Iris pigment epithelial cell (primary cell): ENCODE measurements around the gene KRI1.
A peak's percentile ranks its signal among the peaks of the same experiment; 100 is the strongest.
"Not testable (repeated sequence)": the region's sequence is repeated elsewhere in the genome, so short reads cannot be mapped to it uniquely, and the experiment has no call there.

Experiments used
- DNase-seq: peaks from one replicate; pipeline ENCODE4 v3.0.0-alpha.2; 2011; ENCODE audit warnings: low read depth

KRI1 gene

DNA sequence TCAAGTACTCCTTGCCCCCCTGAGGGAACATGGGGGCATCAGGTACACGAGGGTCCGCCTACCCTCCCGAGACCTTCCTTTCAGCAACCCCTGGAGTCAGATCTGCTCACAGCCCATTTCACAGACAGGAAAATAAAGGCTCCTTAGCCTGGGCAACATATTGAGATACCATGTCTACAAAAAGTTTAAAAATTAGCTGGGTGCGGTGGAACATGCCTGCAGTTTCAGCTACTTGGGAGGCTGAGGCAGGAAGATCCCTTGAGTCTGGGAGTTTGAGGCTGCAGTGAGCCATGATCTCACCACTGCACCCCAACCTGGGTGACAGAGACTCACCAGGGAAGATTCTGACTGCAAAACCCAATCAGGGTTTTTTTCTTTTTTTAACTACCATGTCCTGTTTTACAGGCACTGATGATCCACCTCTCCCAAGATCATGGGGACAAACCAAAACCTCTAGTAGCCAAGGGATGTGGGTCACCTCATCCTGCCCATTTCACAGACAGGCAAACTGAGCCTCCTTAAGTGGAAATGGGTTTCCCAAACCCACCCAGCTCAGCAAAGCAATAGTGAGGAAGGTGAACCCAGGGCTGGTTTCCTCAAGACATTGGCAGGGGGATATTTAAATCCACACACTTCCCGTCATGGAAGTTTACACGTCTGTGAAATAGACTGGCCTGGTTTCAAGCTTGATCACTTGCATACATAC is 9.4 kb upstream of the KRI1 start:
- no peak for DNase-seq

DNA sequence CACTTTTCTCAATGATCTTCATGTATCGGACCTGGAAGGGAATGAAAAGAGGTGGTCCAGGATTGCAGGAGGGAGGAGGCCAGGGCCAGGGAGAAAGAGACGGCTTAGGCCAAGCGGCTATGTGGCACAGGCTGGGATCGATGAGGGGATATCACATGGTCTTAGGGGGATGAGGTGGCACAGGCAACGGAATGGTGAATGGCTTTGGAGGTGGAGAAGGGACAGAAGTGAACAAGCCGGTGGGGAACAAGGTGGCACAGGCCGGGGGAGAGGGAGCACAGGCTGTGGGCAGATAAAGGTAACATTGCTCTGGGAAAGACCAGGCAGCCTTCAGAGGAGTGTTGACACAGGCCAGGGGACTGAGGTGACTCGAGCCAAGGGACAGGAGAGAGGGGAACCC is 8.7 kb upstream of the KRI1 start:
- DNase-seq, result no peak

DNA sequence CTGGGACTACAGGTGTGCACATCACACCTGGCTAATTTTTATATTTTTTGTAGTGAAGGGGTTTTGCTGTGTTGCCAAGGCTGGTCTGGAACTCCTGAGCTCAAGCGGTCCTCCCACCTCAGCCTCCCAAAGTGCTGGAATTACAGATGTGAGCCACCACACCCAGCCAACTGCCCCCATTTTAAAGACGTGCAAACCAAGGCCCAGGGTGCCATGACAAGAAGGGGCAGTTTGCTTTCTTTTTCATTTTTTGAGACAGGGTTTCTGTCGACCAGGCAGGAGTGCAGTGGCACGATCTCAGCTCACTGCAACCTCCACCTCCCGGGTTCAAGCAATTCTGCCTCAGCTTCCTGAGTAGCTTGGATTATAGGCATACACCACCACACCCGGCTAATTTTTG is 8.0 kb upstream of the KRI1 start:
- not testable (repeated sequence) for DNase-seq

DNA sequence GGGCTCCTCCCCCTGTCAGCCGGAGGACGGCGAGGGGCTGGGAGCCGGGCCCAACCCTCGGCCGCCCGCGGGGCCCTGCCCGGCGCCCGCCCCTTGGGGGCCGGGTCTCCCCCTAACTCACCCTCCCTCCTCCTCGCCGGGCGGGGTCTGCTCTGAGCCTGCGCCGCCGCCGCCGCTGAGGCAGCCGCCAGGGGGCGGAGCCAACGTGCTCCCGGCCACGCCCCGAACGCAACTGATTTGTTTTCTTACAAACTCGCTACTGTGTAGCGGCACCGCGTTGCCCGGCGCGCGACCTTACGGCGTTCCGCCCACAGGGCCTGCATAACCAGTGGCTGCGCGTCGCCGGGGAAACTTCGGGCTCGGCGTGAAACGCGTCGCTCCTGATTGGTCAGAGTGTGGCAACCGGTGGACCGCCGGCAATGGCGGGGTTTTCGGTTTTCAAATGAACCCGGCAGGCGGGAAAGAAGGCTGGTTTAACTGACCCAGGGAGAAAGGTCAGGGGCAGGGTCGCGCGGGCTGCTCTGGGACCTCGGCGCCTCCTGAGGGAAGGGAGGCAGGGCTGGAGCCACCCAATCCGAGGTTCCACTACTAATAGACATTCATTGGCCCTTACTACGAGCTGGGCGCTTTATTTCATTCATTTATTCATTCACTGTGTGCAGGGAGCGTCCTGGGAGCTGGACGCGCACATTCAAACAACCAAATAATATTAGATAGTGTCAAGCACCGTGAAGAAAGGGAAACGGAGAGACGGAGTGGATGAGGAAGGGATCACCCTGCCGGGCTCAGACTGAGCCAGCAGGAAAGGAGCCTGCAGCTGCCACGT is 3.2 kb upstream of the KRI1 start, which contains the start of gene CDKN2D:
CDKN2D (minus strand) TSS at position 154 of the 826 bp plus-strand sequence. CDS start 326 bp downstream, outside the sequence.
- peak; percentile 100 for DNase-seq

DNA sequence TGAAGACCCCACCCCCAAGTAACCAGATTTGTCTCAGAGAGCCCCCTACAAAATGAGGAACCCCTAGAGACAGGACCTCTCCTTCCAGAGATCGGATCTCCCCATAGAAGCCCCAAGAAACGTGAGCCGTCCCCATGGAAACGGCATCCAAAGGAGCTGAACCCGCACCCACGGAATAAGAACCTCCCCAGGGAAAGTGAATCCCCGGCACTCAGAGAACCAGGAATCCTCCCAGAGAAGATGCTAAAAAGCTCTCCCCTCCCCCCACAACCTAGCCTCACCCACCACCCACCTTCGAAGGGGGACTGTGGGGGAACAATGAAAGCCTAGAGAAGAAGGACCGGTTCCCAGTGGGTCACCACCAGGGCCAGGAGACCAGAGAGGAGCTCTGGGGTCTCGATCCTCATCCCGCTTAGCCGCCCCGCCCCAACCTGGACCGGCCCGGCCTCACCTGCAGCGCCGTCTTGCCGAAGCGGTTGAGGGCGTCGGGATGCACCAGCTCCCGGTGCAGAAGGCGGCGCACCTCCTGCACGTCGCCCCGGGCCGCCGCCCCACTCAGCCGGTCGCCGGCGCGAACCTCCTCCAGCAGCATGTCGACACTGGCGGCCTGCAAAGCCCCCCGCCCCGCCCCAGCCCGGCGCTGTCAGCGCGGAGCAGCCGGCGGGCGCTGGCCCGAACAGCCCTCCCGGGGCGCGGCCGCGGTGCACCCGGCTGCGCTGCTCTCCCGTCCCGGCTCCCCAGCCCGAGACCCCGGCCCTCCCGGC is 2.4 kb upstream of the KRI1 start:
- peak; percentile 42 for DNase-seq

DNA sequence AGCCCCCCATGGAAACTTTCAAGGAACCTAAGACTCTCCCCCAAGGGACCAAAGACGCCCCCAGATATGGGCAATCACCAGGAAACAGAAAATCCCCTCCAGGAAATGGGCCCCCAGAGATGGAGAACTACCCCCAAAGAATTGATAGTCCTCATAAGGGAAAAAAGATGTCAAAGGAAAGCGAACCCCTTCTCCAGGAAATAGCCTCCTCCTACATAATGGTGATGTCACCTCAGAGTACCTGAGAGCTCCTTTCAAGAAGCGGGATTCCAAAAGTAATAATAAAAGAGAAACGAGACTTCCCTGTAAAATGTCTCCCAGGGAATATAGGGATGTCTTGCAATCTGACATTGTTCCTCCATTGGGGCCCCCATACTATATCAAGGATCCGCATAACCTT is 1.8 kb upstream of the KRI1 start:
- DNase-seq, result no peak

- DNase-seq, result no peak
Measured at GRCh38 chr19:10566658-10567410, 1.0 kb upstream of the KRI1 start.

- DNase-seq, result no peak
Measured at GRCh38 chr19:10566408-10566657, 523 bp upstream of the KRI1 start.

- DNase-seq, result peak; percentile 46
Measured at GRCh38 chr19:10565028-10565566, 713 bp downstream of the KRI1 start.

GRCh38 chr19:10562609-10563008 is 3.2 kb downstream of the KRI1 start:
- no peak for DNase-seq

DNA sequence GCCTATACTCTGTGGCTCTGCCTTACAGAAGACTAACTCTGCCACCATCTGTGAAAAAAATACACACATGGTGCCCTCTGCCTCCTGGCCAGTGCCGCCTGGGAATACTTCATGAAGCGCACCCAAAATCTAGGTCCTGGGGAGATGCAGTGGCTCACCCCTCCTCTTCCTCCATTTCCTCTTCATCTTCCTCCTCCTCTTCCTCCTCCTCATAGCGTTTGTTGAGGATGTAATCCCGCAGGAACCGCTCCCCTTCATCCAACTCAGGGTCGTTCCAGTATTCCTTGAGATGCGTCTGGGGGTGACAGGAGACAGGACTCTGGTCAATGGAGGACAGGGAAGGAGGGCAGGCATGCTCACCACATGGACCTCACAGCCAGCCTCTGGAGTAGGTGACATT is 5.7 kb downstream of the KRI1 start:
- no peak for DNase-seq

DNA sequence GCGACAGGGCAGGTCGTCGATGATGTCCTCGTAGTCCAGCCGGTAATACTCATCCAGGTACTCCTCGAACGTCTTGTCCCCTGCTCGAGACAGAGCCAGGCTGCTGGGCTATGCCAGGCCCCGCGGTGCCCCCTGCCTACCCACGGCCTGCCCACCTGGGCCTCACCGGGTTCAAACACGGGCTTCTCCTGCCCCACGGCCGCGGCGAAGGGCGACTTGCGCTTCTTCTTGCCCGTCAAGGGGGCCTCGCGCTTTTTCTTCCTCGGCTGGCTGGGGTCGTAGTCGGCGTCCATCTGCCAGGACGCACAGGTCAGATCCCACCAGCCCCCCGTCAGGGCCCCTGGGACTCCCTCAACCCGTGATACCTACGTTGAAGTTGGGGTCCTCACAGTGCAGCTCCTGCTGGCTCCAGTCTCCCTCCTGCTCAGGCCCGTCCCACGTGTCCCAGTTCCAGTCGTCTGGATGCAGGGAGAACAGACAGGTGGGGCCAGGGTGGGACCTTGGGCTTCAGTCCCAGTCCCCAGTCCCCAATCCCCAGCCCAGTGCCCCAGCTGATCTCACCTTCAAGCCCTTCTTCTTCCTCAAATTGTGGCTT is 8.1 kb downstream of the KRI1 start:
- DNase-seq, result no peak

GRCh38 chr19:10555610-10555973 is 10.2 kb downstream of the KRI1 start:
- DNase-seq, result no peak

DNA sequence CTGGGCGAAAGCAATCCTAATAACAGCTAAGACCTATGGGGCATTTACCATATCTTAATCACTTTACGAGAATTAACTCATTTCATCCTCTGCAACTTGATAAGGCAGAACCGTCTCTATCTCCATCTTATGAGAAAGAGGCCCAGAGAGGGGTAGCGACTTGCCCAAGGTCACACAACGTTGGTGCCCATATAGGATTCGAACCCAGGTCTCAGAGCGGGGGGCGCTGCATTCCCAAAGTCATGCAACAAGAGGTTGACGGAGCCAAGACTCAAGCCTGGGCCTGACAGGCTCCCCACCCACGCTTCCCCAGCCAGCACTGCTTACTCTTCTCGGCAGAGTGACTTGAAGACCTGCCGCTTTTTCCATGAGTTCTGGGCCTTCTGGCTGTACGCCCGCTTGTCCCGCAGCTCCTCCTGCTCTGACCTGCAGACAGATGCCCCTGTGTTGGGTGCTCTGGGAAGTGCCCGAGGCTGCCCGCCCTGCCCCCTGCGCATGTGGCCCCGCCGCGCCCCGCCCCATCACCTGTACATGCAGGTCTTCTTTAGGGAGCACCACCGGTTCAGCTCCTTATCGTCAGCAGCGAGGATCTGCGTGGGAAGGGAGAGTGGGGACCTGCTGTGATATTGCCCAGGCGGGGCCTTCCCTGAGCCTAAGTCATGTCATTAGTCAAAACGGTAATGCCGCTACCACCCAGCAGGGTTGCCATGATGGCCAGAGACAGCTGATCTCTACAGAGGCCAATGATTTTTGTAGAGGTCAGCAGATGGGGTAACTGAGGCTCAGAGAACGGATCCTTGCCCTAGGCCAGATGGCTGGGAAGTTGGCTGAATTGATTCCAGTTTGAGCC is 10.8 kb downstream of the KRI1 start:
- DNase-seq, result no peak

DNA sequence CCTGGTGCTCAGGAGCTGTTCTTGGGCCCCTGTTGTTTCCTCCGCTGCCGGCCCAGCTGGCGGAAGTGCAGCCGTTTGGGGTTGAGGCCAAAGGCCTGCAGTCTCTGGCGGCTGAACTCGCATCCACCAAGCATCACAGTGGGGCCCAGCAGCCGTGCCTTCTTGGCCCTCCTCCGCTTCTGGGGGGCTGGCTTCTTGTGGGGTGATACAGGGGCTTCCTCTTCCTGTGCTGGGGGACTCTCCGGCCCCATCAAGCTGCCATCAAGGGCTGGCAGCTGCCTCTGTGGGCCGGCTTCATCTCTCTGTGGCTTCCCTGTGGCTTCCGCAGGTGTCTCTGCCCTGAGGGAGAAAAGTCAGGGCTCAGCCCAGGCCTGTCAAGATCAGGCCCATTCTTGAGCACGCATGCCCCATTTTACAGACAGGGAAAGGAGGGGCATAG is 11.8 kb downstream of the KRI1 start:
- no peak for DNase-seq

DNA sequence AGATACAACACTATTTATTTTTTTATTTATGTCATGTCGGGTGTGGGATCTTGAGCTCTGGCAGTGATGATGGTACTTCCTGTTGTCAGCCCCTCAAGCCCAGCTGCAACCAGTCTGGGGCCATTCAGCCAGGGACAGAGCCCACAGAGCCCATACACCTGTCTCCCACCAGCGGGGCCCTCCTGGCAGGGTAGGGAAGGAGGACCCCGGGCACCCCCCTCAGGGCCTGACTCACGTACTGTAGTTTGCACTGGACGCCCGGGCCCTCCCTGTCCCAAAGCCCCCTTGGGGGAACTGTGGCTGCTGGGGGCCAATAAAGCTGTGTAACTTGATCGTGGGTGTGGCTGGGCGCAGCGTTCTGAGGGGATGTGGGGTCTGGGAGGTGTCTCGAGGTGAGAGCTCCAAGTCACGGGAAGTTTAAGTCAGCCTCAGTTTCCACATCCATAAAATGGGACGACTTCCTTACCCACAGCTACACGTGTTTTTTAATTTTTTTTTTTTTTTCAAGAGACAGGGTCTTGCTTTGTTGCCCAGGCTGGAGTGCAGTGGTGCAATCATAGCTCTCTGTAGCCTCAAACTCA is 12.6 kb downstream of the KRI1 start:
- DNase-seq, result no peak

DNA sequence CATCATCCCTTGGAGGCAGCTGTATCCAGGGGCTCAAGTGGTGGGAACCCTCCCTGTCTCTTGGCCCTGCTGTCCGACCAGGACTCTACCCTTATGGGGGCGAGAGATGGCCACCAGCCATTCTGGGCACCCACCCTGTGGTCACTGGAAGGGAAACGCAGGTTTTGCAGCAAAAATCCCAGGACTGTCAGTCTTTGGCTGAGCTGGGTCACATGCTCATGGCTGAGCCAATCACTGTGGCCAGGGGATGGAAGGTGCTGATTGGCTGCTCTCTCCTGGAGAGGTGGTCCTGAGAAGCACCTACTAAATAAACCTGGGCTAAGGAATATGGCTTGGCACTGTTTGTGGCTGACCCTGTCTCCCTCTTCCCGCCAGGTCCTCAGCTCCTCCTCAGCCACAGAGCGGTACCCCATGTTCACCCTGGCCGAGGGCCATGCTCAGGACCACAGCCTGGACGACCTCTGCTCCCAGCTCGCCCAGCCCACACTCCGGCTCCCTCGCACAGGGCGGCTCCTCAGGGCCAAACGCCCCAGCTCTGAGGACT is 13.2 kb downstream of the KRI1 start:
- peak; percentile 41 for DNase-seq

GRCh38 chr19:10551698-10552301 is 14.0 kb downstream of the KRI1 start:
- DNase-seq, result peak; percentile 28

GRCh38 chr19:10551006-10551405 is 14.8 kb downstream of the KRI1 start:
- not testable (repeated sequence) for DNase-seq
